GM18498 (cell line): ENCODE measurements around the gene D2HGDH.

Experiments used
- ATAC-seq: cut with Tn5 transposase; IDR thresholded peaks from one replicate; pipeline ENCODE4 v1.9.1; 2021; ENCODE audit warnings: mild to moderate bottlenecking, moderate library complexity; ENCODE audit not compliant: unreplicated experiment

Gene D2HGDH

GRCh38 chr2:241734467-241735208 is at the start of gene D2HGDH:
Gene D2HGDH (plus strand): TSS chr2:241734630. CDS start chr2:241735225, 595 bp downstream.
- ATAC-seq = peak; percentile 88

GRCh38 chr2:241686324-241686649 is 48.1 kb upstream of the D2HGDH start:
- peak; percentile 15 for ATAC-seq

GRCh38 chr2:241686650-241687425 is 47.6 kb upstream of the D2HGDH start, which contains the start of gene DTYMK:
Gene DTYMK (minus strand): TSS chr2:241686815. CDS start chr2:241686783, 32 bp downstream.
- ATAC-seq = peak; percentile 96

GRCh38 chr2:241689306-241689705 is 45.1 kb upstream of the D2HGDH start:
- no peak for ATAC-seq

GRCh38 chr2:241690202-241690717 is 44.2 kb upstream of the D2HGDH start:
- ATAC-seq = no peak

GRCh38 chr2:241692448-241692847 is 42.0 kb upstream of the D2HGDH start:
- ATAC-seq = no peak

- no peak for ATAC-seq
These were observed 38.8 kb upstream of the D2HGDH start for GRCh38 chr2:241695651-241696050.

- ATAC-seq = no peak
These were observed 33.4 kb upstream of the D2HGDH start for GRCh38 chr2:241701149-241701398.

- peak; percentile 62 for ATAC-seq
These were observed 32.9 kb upstream of the D2HGDH start, which contains the start of gene ING5 for GRCh38 chr2:241701399-241702154. Gene ING5 (plus strand): TSS chr2:241702039. CDS start chr2:241702066, 27 bp downstream.

- ATAC-seq = peak; percentile 74
These were observed 32.0 kb upstream of the D2HGDH start for GRCh38 chr2:241702155-241703031.

GRCh38 chr2:241703032-241703604 is 31.3 kb upstream of the D2HGDH start:
- no peak for ATAC-seq

- no peak for ATAC-seq
These were observed 27.9 kb upstream of the D2HGDH start for GRCh38 chr2:241706537-241706936.

GRCh38 chr2:241708879-241709278 is 25.6 kb upstream of the D2HGDH start:
- no peak for ATAC-seq

- ATAC-seq = no peak
These were observed 15.3 kb upstream of the D2HGDH start for GRCh38 chr2:241719093-241719492.

GRCh38 chr2:241720099-241720498 is 14.3 kb upstream of the D2HGDH start:
- no peak for ATAC-seq

- no peak for ATAC-seq
These were observed 13.9 kb upstream of the D2HGDH start for GRCh38 chr2:241720560-241720959.

GRCh38 chr2:241721852-241722251 is 12.6 kb upstream of the D2HGDH start:
- no peak for ATAC-seq

- ATAC-seq = no peak
These were observed 11.5 kb upstream of the D2HGDH start for GRCh38 chr2:241722896-241723454.

- ATAC-seq = no peak
These were observed 10.0 kb upstream of the D2HGDH start for GRCh38 chr2:241724259-241724974.
